Gastrocnemius medialis (tissue), 4 donors: ENCODE data around the gene WDR91. TPM values are rescaled to one million over a fixed set of nuclear protein-coding genes. Genes with fewer than 3 reads are reported as not detected.

Experiments used
- microRNA-seq, 2 donors: library from miRNA; unstranded; fragments of <30 nt; microRNA quantifications; one replicate each; pipeline ENCODE4, GENCODE V29; 2016; ENCODE audit warnings: borderline replicate concordance in 2 of 2
- total RNA-seq, 4 donors: library from RNA; depleted of rRNA; stranded (reverse); fragments of >200 nt; gene quantifications; one replicate each; pipeline versions ENCODE4 v1.1.0 to v1.2.3, GENCODE V29; 2016

The WDR91 gene
- total RNA-seq, 4 donors from 2014 or later, result 3.6 to 8.0 (median 6.4) TPM

Small RNA genes lying within 50 kb of the gene (microRNA-seq; reads per million reads assigned to microRNA genes)
- 0 to 0.85 reads per million in 2 donors for gene MIR6509

Other genes starting within 250 kb of the WDR91 start
- 1 to 10 TPM in 3 of 4 donors, under 1 TPM in 1; 0.61 to 1.9 (median 1.0) TPM for gene AGBL3, start 225.0 kb downstream of the WDR91 start, total RNA-seq
- gene TMEM140, start 63.5 kb downstream of the WDR91 start, total RNA-seq, result 100 to 1,000 TPM; 116 to 179 (median 145) TPM
- gene CYREN, start 40.8 kb downstream of the WDR91 start, total RNA-seq, result 10 to 100 TPM; 11.8 to 51.5 (median 20.4) TPM
- gene STRA8, start 22.3 kb upstream of the WDR91 start, total RNA-seq, result not detected